IMR-90 (cell line): ENCODE results near the gene TINCR. TPM values are rescaled to one million over a fixed set of nuclear protein-coding genes. Genes with fewer than 3 reads are reported as not detected.
"Not testable (repeated sequence)": the region's sequence is repeated elsewhere in the genome, so short reads cannot be mapped to it uniquely, and the experiment has no call there.

Experiments
- ATAC-seq: fragments of 200-7000 bp; cut with Tn5 transposase; 2 replicates; pipeline ENCODE4 v1.9.1; 2020; ENCODE audit warnings: low read depth, mild to moderate bottlenecking, moderate library complexity
- BruUV-seq: library from RNA; stranded (reverse); fragments of 400-500 nt; replicated peaks from 2 replicates; lab custom pipeline; 2021; lab: Mats Ljungman, UMichigan
- CTCF ChIA-PET: fragments of 300-600 bp; formaldehyde crosslinking; extraction: SDS; loops from one replicate; lab custom pipeline; 2021; ENCODE audit warnings: antibody characterized with exemption; lab: Yijun Ruan, JAX
- POLR2A ChIA-PET: fragments of 300-600 bp; sonication (Branson Sonifier 250); formaldehyde crosslinking; loops from one replicate; lab custom pipeline; 2022; ENCODE audit warnings: antibody characterized with exemption; ENCODE audit not compliant: unreplicated experiment; lab: Charles Lee
- DNase-seq: peaks from one replicate; pipeline ENCODE4 v3.0.0; 2013
- H2AFZ ChIP-seq: replicated peaks from 2 replicates; pipeline ENCODE3; 2013; ENCODE audit warnings: low read length, mild to moderate bottlenecking; ENCODE audit not compliant: poor library complexity
- H2AK5ac ChIP-seq: 2 replicates; pipeline ENCODE4 v1.6.1; 2013; ENCODE audit warnings: low read depth, low read length, inconsistent platforms
- H2AK9ac ChIP-seq: replicated peaks from 2 replicates; pipeline ENCODE3; 2013; ENCODE audit warnings: mild to moderate bottlenecking, low read depth, low read length, moderate library complexity; ENCODE audit not compliant: poor library complexity
- H2BK120ac ChIP-seq: 2 replicates; pipeline ENCODE4 v1.6.1; 2013; ENCODE audit warnings: low read depth, low read length, inconsistent platforms
- H2BK15ac ChIP-seq: 3 replicates; pipeline ENCODE4 v1.6.1; 2013; ENCODE audit warnings: low read depth, low read length, inconsistent platforms
- H2BK20ac ChIP-seq: 2 replicates; pipeline ENCODE4 v1.6.1; 2013; ENCODE audit warnings: low read depth, mild to moderate bottlenecking, inconsistent platforms, low read length, moderate library complexity
- H2BK5ac ChIP-seq: 2 replicates; pipeline ENCODE4 v1.6.1; 2013; ENCODE audit warnings: mild to moderate bottlenecking, low read depth, low read length, inconsistent platforms; ENCODE audit not compliant: poor library complexity, severe bottlenecking
- H3K14ac ChIP-seq: replicated peaks from 2 replicates; pipeline ENCODE4 v1.6.1; 2013; ENCODE audit warnings: low read depth, low read length, inconsistent platforms
- H3K18ac ChIP-seq: 2 replicates; pipeline ENCODE4 v1.6.1; 2013; ENCODE audit warnings: low read depth, low read length, control low read depth
- H3K23ac ChIP-seq: 2 replicates; pipeline ENCODE4 v1.6.1; 2013; ENCODE audit warnings: low read depth, low read length, inconsistent platforms
- H3K27ac ChIP-seq: 2 replicates; pipeline ENCODE4 v1.5.1; 2013; ENCODE audit warnings: mild to moderate bottlenecking, control low read depth, low read length; ENCODE audit not compliant: insufficient read depth
- H3K27me3 ChIP-seq: 2 replicates; pipeline ENCODE4 v1.6.1; 2013; ENCODE audit warnings: low read length; ENCODE audit not compliant: control insufficient read depth, insufficient read depth
- H3K36me3 ChIP-seq: 2 replicates; pipeline ENCODE4 v1.6.1; 2013; ENCODE audit warnings: low read length, mixed read lengths; ENCODE audit not compliant: control insufficient read depth, insufficient read depth
- H3K4ac ChIP-seq: 2 replicates; pipeline ENCODE4 v1.6.1; 2013; ENCODE audit warnings: low read depth, low read length, inconsistent platforms
- H3K4me1 ChIP-seq: 2 replicates; pipeline ENCODE4 v1.6.1; 2013; ENCODE audit warnings: low read length, mixed read lengths; ENCODE audit not compliant: control insufficient read depth, insufficient read depth
- H3K4me2 ChIP-seq: 2 replicates; pipeline ENCODE4 v1.6.1; 2013; ENCODE audit warnings: low read depth, mild to moderate bottlenecking, control low read depth, low read length, moderate library complexity
- H3K4me3 ChIP-seq: 2 replicates; pipeline ENCODE4 v1.5.1; 2013; ENCODE audit warnings: low read depth, mild to moderate bottlenecking, control low read depth, low read length, moderate library complexity; ENCODE audit not compliant: insufficient read depth
- H3K56ac ChIP-seq: 2 replicates; pipeline ENCODE4 v1.6.1; 2013; ENCODE audit warnings: low read length, inconsistent platforms; ENCODE audit not compliant: insufficient read depth; ENCODE audit errors: extremely low read depth
- H3K79me1 ChIP-seq, 2 experiments: 2 replicates each; pipeline ENCODE4 v1.6.1; 2013; ENCODE audit warnings: low read length in 2 of 2, inconsistent platforms in 1 of 2, low read depth in 1 of 2
- H3K9ac ChIP-seq: 2 replicates; pipeline ENCODE4 v1.6.1; 2013; ENCODE audit warnings: low read depth, low read length, control low read depth
- H3K9me1 ChIP-seq: 2 replicates; pipeline ENCODE4 v1.6.1; 2013; ENCODE audit warnings: low read length, inconsistent platforms; ENCODE audit not compliant: insufficient read depth
- H3K9me3 ChIP-seq: 2 replicates; pipeline ENCODE4 v1.6.1; 2013; ENCODE audit warnings: low read length; ENCODE audit not compliant: control insufficient read depth, insufficient read depth
- H4K20me1 ChIP-seq: 2 replicates; pipeline ENCODE4 v1.6.1; 2013; ENCODE audit warnings: low read length, inconsistent platforms; ENCODE audit not compliant: insufficient read depth
- H4K5ac ChIP-seq: 2 replicates; pipeline ENCODE4 v1.6.1; 2013; ENCODE audit warnings: mild to moderate bottlenecking, low read depth, low read length, control low read depth
- H4K8ac ChIP-seq, 2 experiments: 2 replicates each; pipeline ENCODE4 v1.6.1; 2013; ENCODE audit warnings: low read depth in 2 of 2, low read length in 2 of 2, control low read depth in 1 of 2, inconsistent platforms in 1 of 2
- H4K91ac ChIP-seq: 2 replicates; pipeline ENCODE4 v1.6.1; 2013; ENCODE audit warnings: low read depth, low read length, inconsistent platforms; ENCODE audit not compliant: insufficient read depth
- NFE2L2 ChIP-seq: fragments of 150-350 bp; IDR thresholded peaks from 2 replicates; pipeline ENCODE4 v1.6.1; 2016; ENCODE audit warnings: low read depth, mild to moderate bottlenecking, low read length
- RAD21 ChIP-seq: IDR thresholded peaks from 2 replicates; pipeline ENCODE4 v1.6.1; 2012; ENCODE audit warnings: low read length, improper control_type of control experiment
- SMC3 ChIP-seq: fragments of 150-350 bp; IDR thresholded peaks from 2 replicates; pipeline ENCODE4 v1.6.1; 2016; ENCODE audit warnings: low read depth, mild to moderate bottlenecking, antibody characterized with exemption, low read length, moderate library complexity
- WGBS, 2 experiments: methylation state at CpG; one replicate each; pipeline versions ENCODE4 v1.1.5 to v1.1.7; 2013; ENCODE audit warnings: missing lambda C conversion rate in 2 of 2; ENCODE audit not compliant: insufficient read length in 1 of 2; ENCODE audit errors: extremely low coverage in 2 of 2; 5-methylcytosine and 5-hydroxymethylcytosine counted together
- dilution Hi-C: fragments of 300-500 bp; cut with HindIII; formaldehyde crosslinking; loops from one replicate; pipeline ENCODE4 v1.14.3; 2018; ENCODE audit warnings: low sequenced_read_pairs; ENCODE audit not compliant: unreplicated experiment
- in situ Hi-C: fragments of 300-500 bp; cut with MboI; formaldehyde crosslinking; loops from 3 replicates; pipeline ENCODE4 v1.14.3; 2019; ENCODE audit warnings: low sequenced_read_pairs, inconsistent platforms, mixed read lengths
- intact Hi-C: fragments of 100-400 bp; cut with micrococcal nuclease; formaldehyde crosslinking; loops from 2 replicates; pipeline ENCODE4 v1.10.0; 2022
- polyA plus RNA-seq, 3 experiments: library from polyadenylated mRNA; depleted of rRNA; stranded (reverse); fragments of >200 nt; gene quantifications; 2 replicates each; pipeline ENCODE4 v1.2.3, GENCODE V29; 2012; ENCODE audit warnings: low replicate concordance in 1 of 3
- total RNA-seq: library from RNA; depleted of rRNA; stranded (reverse); fragments of >200 nt; gene quantifications from 2 replicates; pipeline ENCODE4 v1.2.3, GENCODE V29; 2012

The TINCR gene
- total and polyA plus RNA-seq, 2 of the 4 experiments (the other 2 are of a cell fraction) = 0.05 TPM; not detected in 1

GRCh38 chr19:5609881-5610448 is 42.2 kb upstream of the TINCR start:
- no peak overlapping the region for H4K8ac ChIP-seq
- WGBS, 2 experiments = 90% methylated on average over 5 of the region's 16 CpGs; no CpG with 5 or more reads in 1 of the 2 experiments
- no peak overlapping the region for H2AFZ ChIP-seq
- dilution Hi-C loops (no loop called here), intact Hi-C loops (no loop called here), in situ Hi-C loops (no loop called here)
- POLR2A ChIA-PET = no interaction called here
- H3K4me2 ChIP-seq = no peak overlapping the region
- no peak overlapping the region for H2BK5ac ChIP-seq
- H2AK5ac ChIP-seq = no peak overlapping the region
- BruUV-seq = no TSS peak
- H3K4me1 ChIP-seq = no peaks in the 10 kb centered on the region
- no peaks in the 10 kb centered on the region for H3K9me3 ChIP-seq
- no peak overlapping the region for H3K4ac ChIP-seq
- H3K27ac ChIP-seq = no peak overlapping the region
- no peak overlapping the region for H2BK120ac ChIP-seq
- H4K20me1 ChIP-seq = peaks cover 30% of the 10 kb centered on the region
- CTCF ChIA-PET = no interaction called here
- 0 out of 2 replicates have a peak, but pooled peaks cover 3% of the 10 kb centered on the region for H3K9me1 ChIP-seq
- H3K9ac ChIP-seq = no peak overlapping the region
- no peak overlapping the region for H3K56ac ChIP-seq
- TF ChIP-seq RAD21 (no peak), SMC3 (no peak), NFE2L2 (no peak)
- H2AK9ac ChIP-seq = no peak overlapping the region
- no peak overlapping the region for H4K5ac ChIP-seq
- no peak overlapping the region for H3K23ac ChIP-seq
- H3K4me3 ChIP-seq = no peak overlapping the region
- H3K18ac ChIP-seq = no peak overlapping the region
- no peak for ATAC-seq
- no peak overlapping the region for H3K14ac ChIP-seq
- peaks cover 32 to 61% of the 10 kb centered on the region in 2 experiments for H3K79me1 ChIP-seq
- no peak overlapping the region for H4K91ac ChIP-seq
- peaks cover 62% of the 10 kb centered on the region for H3K36me3 ChIP-seq
- H2BK15ac ChIP-seq = no peak overlapping the region
- no peak overlapping the region for H2BK20ac ChIP-seq
- H3K27me3 ChIP-seq = no peaks in the 10 kb centered on the region
- DNase-seq = no peak

- Histone ChIP-seq H3K36me3 (peaks cover 61% of the 10 kb centered on the region), H4K20me1 (peaks cover 26% of the 10 kb centered on the region), H3K79me1 (peaks cover 24 to 53% of the 10 kb centered on the region in 2 experiments)
- H3K14ac ChIP-seq, H3K9me3 ChIP-seq, H2AK5ac ChIP-seq, H3K27ac ChIP-seq, H2AFZ ChIP-seq, H2AK9ac ChIP-seq, H4K5ac ChIP-seq, H4K8ac ChIP-seq, H3K4me3 ChIP-seq, H2BK15ac ChIP-seq, H2BK20ac ChIP-seq, in situ Hi-C loops, dilution Hi-C loops, intact Hi-C loops, H2BK120ac ChIP-seq, H3K18ac ChIP-seq, H2BK5ac ChIP-seq, H3K4me1 ChIP-seq, H3K23ac ChIP-seq, H3K27me3 ChIP-seq, H3K9me1 ChIP-seq, H3K4ac ChIP-seq, ATAC-seq, H4K91ac ChIP-seq, H3K4me2 ChIP-seq, BruUV-seq, POLR2A ChIA-PET, H3K9ac ChIP-seq, H3K56ac ChIP-seq, DNase-seq: not testable (repeated sequence)
- 100% methylated on average over 3 of the region's 9 CpGs; no CpG with 5 or more reads in 1 of the 2 experiments for WGBS, 2 experiments
- CTCF ChIA-PET = interaction anchor here (0.7 kb wide), 1 partner anchor 9 kb away, joined by 5 read pairs; no protein-coding TSS in a partner anchor
Observed at GRCh38 chr19:5608766-5609165, 41.0 kb upstream of the TINCR start.
